Endometrial microvascular endothelial cells (primary cell): ENCODE data around the gene RTRAF. TPM values are rescaled to one million over a fixed set of nuclear protein-coding genes. Genes with fewer than 3 reads are reported as not detected.

ENCODE experiments used
- total RNA-seq: library from RNA; depleted of rRNA; stranded (reverse); fragments of >200 nt; gene quantifications from one replicate; pipeline ENCODE4 v1.2.3, GENCODE V29; 2015; ENCODE audit errors: inconsistent ontology term

The RTRAF gene
- total RNA-seq, 1 donor from 2014 or later: 110 TPM

Other genes with a start within 250 kb of the RTRAF start
- 8.5 TPM for gene GNG2, start 128.9 kb upstream of the RTRAF start, total RNA-seq
- 3.9 TPM for gene NID2, start 79.5 kb downstream of the RTRAF start, total RNA-seq